G401 (cell line): ENCODE data around the gene TNS1. TPM values are rescaled to one million over a fixed set of nuclear protein-coding genes. Genes with fewer than 3 reads are reported as not detected.

Experiments
- DNase-seq: peaks from one replicate; pipeline ENCODE4 v3.0.0-alpha.2; 2015; ENCODE audit warnings: low spot score
- in situ Hi-C: cut with HindIII; loops from 2 replicates; pipeline ENCODE4 v1.10.0; 2016; ENCODE audit warnings: low sequenced_read_pairs, mixed read lengths
- total RNA-seq: library from RNA; depleted of rRNA; stranded (reverse); fragments of >200 nt; shearing (Covaris generic); gene quantifications from 2 replicates; pipeline ENCODE4 v1.2.3, GENCODE V29; 2014

Gene TNS1
- total RNA-seq, 1 experiment from 2014 or later, result not detected

- in situ Hi-C loops, result no loop called here
- no peak for DNase-seq
Measured at GRCh38 chr2:217870528-217871011, 132.2 kb downstream of the TNS1 start.

GRCh38 chr2:217868911-217869334, 133.9 kb downstream of the TNS1 start:
- no peak for DNase-seq
- in situ Hi-C loops, result no loop called here

GRCh38 chr2:217868265-217868892, 134.4 kb downstream of the TNS1 start:
- DNase-seq, result no peak
- in situ Hi-C loops, result no loop called here

GRCh38 chr2:217866457-217866856, 136.3 kb downstream of the TNS1 start:
- no peak for DNase-seq
- in situ Hi-C loops, result no loop called here

GRCh38 chr2:217864963-217865772, 137.6 kb downstream of the TNS1 start:
- in situ Hi-C loops, result no loop called here

GRCh38 chr2:217863883-217864282, 138.9 kb downstream of the TNS1 start:
- in situ Hi-C loops, result no loop called here
- no peak for DNase-seq

More at GRCh38 chr2:217864963-217865772, 137.6 kb downstream of the TNS1 start:
- DNase-seq, result no peak

- in situ Hi-C loops, result no loop called here
- DNase-seq, result no peak
Measured at GRCh38 chr2:217861334-217861877, 141.4 kb downstream of the TNS1 start.

GRCh38 chr2:217859926-217860325, 142.9 kb downstream of the TNS1 start:
- in situ Hi-C loops, result no loop called here
- no peak for DNase-seq

GRCh38 chr2:217858519-217859491, 144.0 kb downstream of the TNS1 start:
- peak; percentile 28 for DNase-seq
- in situ Hi-C loops, result no loop called here

GRCh38 chr2:217857624-217858506, 144.9 kb downstream of the TNS1 start:
- DNase-seq, result peak; percentile 14
- in situ Hi-C loops, result no loop called here

- DNase-seq, result peak; percentile 3
- in situ Hi-C loops, result no loop called here
Measured at GRCh38 chr2:217856871-217857270, 145.9 kb downstream of the TNS1 start.

- DNase-seq, result no peak
- in situ Hi-C loops, result no loop called here
Measured at GRCh38 chr2:217856159-217856558, 146.6 kb downstream of the TNS1 start.

- in situ Hi-C loops, result no loop called here
- no peak for DNase-seq
Measured at GRCh38 chr2:217854684-217855420, 147.9 kb downstream of the TNS1 start.

GRCh38 chr2:217853961-217854360, 148.8 kb downstream of the TNS1 start:
- in situ Hi-C loops, result no loop called here
- no peak for DNase-seq

GRCh38 chr2:217853301-217853881, 149.4 kb downstream of the TNS1 start:
- DNase-seq, result no peak
- in situ Hi-C loops, result no loop called here

- in situ Hi-C loops, result no loop called here
- no peak for DNase-seq
Measured at GRCh38 chr2:217852555-217853211, 150.1 kb downstream of the TNS1 start.
